Tibial artery (tissue), 4 donors: ENCODE results near the gene ANO6.

Experiments used
- DNase-seq, 2 donors: peaks; one replicate each; pipeline ENCODE4 v3.0.0-alpha.2; 2019
- H3K27ac ChIP-seq, 2 donors: fragments of 200-600 bp; sonication (generic) in 1 of 2; 1 replicate in 1 of 2; 2 replicates in 1 of 2; pipeline ENCODE4 v1.5.1; 2018 to 2019; ENCODE audit warnings: mild to moderate bottlenecking in 1 of 2
- H3K27me3 ChIP-seq, 2 donors: fragments of 200-600 bp; sonication (generic) in 1 of 2; one replicate each; pipeline versions ENCODE4 v1.5.1 to v1.6.0; 2016 to 2019
- H3K36me3 ChIP-seq, 3 donors: fragments of 200-600 bp; sonication (generic) in 2 of 3; one replicate each; pipeline ENCODE4 v1.5.1; 2016 to 2019; ENCODE audit warnings: mild to moderate bottlenecking in 2 of 3
- H3K4me1 ChIP-seq, 4 donors: fragments of 200-600 bp; sonication (generic) in 2 of 4; 1 replicate in 3 of 4; 2 replicates in 1 of 4; pipeline ENCODE4 v1.5.1; 2016 to 2019
- H3K4me3 ChIP-seq, 2 donors: fragments of 200-600 bp; sonication (generic) in 1 of 2; 1 replicate in 1 of 2; 2 replicates in 1 of 2; pipeline ENCODE4 v1.5.1; 2018 to 2019; ENCODE audit warnings: mild to moderate bottlenecking in 2 of 2
- H3K9me3 ChIP-seq, 3 donors: fragments of 200-600 bp; sonication (generic) in 1 of 3; one replicate each; pipeline ENCODE4 v1.5.1; 2016 to 2019
- CTCF ChIP-seq, 2 experiments: fragments of 200-600 bp in 1 of 2; fragments of 450-650 bp in 1 of 2; IDR thresholded peaks; one replicate each; pipeline ENCODE4 v1.5.1; 2017 to 2019; ENCODE audit warnings: antibody characterized with exemption in 2 of 2, mild to moderate bottlenecking in 1 of 2, moderate library complexity in 1 of 2
- intact Hi-C: fragments of 100-400 bp; cut with DNase I; formaldehyde crosslinking; loops from one replicate; pipeline ENCODE4 v1.15.0; 2023; ENCODE audit warnings: low total_unique reads

ANO6 gene

GRCh38 chr12:45400991-45401390 lies 185.1 kb downstream of the ANO6 start:
- Histone ChIP-seq H3K4me1 (peaks cover 0 to 16% (median 4%) of the 10 kb centered on the region in 4 donors), H3K36me3 (peaks cover 13 to 33% (median 17%) of the 10 kb centered on the region in 3 donors), H3K27ac (peak overlapping the region in 1 of 2 donors; percentile 23), H3K27me3 (no peaks in the 10 kb centered on the region), H3K9me3 (peaks cover 0 to 2% (median 0%) of the 10 kb centered on the region in 3 donors), H3K4me3 (no peak overlapping the region)
- DNase-seq: no peak
- no peak for TF ChIP-seq CTCF (IDR thresholded peaks at IDR 0.05)
- intact Hi-C loops: no loop called here

GRCh38 chr12:45402288-45402687 lies 186.4 kb downstream of the ANO6 start:
- H3K9me3 ChIP-seq: no peaks in the 10 kb centered on the region
- no peak for DNase-seq
- intact Hi-C loops: no loop called here
- no peak overlapping the region for H3K4me3 ChIP-seq
- H3K27me3 ChIP-seq: no peaks in the 10 kb centered on the region
- no peak for TF ChIP-seq CTCF (IDR thresholded peaks at IDR 0.05)
- H3K4me1 ChIP-seq: peaks cover 0 to 16% (median 4%) of the 10 kb centered on the region in 4 donors
- peaks cover 13 to 37% (median 20%) of the 10 kb centered on the region in 3 donors for H3K36me3 ChIP-seq
- no peak overlapping the region for H3K27ac ChIP-seq

GRCh38 chr12:45406988-45407850 lies 191.3 kb downstream of the ANO6 start:
- DNase-seq: no peak
- intact Hi-C loops: no loop called here
- no peaks in the 10 kb centered on the region for H3K27me3 ChIP-seq
- no peak overlapping the region for H3K27ac ChIP-seq
- no peaks in the 10 kb centered on the region for H3K9me3 ChIP-seq
- H3K4me1 ChIP-seq: no peaks in the 10 kb centered on the region
- no peak overlapping the region for H3K4me3 ChIP-seq
- no peak for TF ChIP-seq CTCF (IDR thresholded peaks at IDR 0.05)
- peaks cover 30 to 77% (median 56%) of the 10 kb centered on the region in 3 donors for H3K36me3 ChIP-seq

- TF ChIP-seq CTCF (IDR thresholded peaks at IDR 0.05): no peak
- Histone ChIP-seq H3K27me3 (no peaks in the 10 kb centered on the region), H3K9me3 (no peaks in the 10 kb centered on the region), H3K4me1 (no peaks in the 10 kb centered on the region), H3K27ac (no peak overlapping the region), H3K4me3 (no peak overlapping the region), H3K36me3 (peaks cover 27 to 77% (median 60%) of the 10 kb centered on the region in 3 donors)
- no peak for DNase-seq
- intact Hi-C loops: no loop called here
These were observed 192.3 kb downstream of the ANO6 start for GRCh38 chr12:45407981-45408728.

- Histone ChIP-seq H3K27ac (no peak overlapping the region), H3K27me3 (no peaks in the 10 kb centered on the region), H3K4me3 (no peak overlapping the region), H3K4me1 (peaks cover 0 to 5% (median 2%) of the 10 kb centered on the region in 4 donors), H3K9me3 (no peaks in the 10 kb centered on the region), H3K36me3 (peaks cover 21 to 76% (median 54%) of the 10 kb centered on the region in 3 donors)
- intact Hi-C loops: no loop called here
- DNase-seq: no peak
- no peak for TF ChIP-seq CTCF (IDR thresholded peaks at IDR 0.05)
These were observed 192.8 kb downstream of the ANO6 start for GRCh38 chr12:45408729-45409114.
